Endometrial microvascular endothelial cells (primary cell): ENCODE measurements around the gene ARHGAP45. TPM values are rescaled to one million over a fixed set of nuclear protein-coding genes. Genes with fewer than 3 reads are reported as not detected.
"Not testable (repeated sequence)": the region's sequence is repeated elsewhere in the genome, so short reads cannot be mapped to it uniquely, and the experiment has no call there.

ENCODE experiments used
- in situ Hi-C: cut with HindIII; loops from 2 replicates; pipeline ENCODE4 v1.10.0; 2017; ENCODE audit warnings: low sequenced_read_pairs, low pct_unique_long_range_greater_than_20kb; ENCODE audit errors: inconsistent ontology term
- total RNA-seq: library from RNA; depleted of rRNA; stranded (reverse); fragments of >200 nt; gene quantifications from one replicate; pipeline ENCODE4 v1.2.3, GENCODE V29; 2015; ENCODE audit errors: inconsistent ontology term

ARHGAP45 gene
- 14.0 TPM for total RNA-seq

GRCh38 chr19:1066748-1067340 is at the start of gene ARHGAP45:
Gene ARHGAP45 (plus strand): TSS chr19:1067167. CDS start chr19:1067406, 239 bp downstream.
- in situ Hi-C loops = no loop called here

DNA sequence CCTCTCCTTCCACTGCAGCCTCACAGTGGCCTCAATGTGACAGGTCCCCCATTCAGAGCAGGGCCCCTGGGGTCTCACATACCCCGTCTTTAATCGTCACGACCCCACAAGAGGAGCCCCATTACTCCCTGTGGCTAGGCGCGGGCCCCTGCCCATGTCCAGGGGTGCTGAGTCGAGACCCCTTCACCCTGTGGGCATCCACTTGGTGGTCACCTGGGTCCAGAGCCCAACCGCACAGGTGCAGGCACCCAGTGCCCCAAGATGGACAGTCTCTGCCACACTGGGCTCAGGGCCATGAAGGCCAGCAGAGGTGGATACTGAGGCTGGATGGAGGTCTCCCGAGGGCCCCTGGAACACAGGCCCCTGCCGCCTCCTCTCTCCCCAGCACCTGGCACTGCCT is 49.1 kb upstream of the ARHGAP45 start:
- in situ Hi-C loops = no loop called here

DNA sequence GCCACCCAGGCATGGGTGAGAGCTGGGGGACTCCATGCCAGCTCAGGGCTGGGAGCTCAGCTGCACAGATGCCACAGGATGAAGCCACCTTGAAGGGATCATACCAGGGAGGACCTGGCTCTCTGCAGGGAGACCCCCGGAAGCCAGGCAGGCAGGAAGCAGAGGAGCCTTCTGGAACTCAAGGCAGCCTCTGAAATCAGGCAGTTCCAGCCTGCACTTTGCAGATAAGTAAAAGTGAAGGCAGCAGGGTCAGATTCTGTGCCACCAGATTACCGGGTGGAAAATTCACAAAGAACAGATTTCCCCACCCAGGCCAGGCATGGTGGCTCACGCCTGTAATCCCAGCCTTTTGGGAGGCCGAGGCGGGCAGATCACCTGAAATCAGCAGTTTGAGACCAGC is 48.6 kb upstream of the ARHGAP45 start:
- in situ Hi-C loops = no loop called here

GRCh38 chr19:1018932-1019615 is 47.9 kb upstream of the ARHGAP45 start:
- in situ Hi-C loops = no loop called here

DNA sequence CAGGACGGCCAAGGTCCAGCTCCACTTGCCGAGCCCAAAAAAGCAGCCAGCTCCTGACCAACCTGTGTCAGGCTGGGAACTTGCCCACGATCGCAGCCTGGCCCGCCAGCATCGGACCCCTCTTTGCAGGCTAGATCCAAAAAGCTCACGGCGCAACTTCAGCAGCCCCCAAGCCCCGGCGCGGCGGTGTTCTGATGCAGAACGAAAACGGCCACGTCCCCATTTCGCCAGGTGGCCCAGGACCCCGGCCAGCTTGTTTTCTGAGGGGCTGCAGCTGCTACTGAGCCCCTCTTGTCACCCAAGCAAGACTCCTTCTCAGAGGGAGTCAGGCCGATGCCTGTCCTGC is 47.4 kb upstream of the ARHGAP45 start:
- in situ Hi-C loops = no loop called here

- in situ Hi-C loops = no loop called here
Observed at GRCh38 chr19:1019980-1020867, 46.7 kb upstream of the ARHGAP45 start.

DNA sequence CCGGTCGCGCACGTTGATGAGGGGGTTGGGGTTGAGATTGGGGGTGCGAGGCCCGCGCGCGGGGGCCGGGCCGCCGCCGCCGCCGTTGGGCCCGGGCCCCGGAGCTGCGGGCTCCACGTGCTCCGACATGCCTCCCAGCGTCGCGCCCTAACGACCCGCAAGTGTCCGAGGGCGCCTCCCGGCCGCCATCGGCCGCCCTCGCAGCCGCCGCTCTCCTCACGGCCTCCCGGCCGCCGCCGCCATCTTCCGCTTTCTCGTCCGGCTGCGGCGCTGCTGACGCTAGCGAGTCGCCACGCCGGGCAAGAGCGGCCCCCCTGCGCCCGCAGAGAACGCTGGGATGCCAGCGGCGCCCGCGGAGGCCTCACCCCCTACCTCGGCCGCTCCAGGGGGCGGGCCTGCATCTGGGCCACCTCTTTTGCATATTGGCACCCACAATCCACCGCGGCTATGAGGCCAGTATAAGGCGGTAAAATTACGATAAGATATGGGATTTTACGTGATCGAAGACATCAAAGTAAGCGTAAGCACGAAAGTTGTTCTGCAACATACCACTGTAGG is 46.0 kb upstream of the ARHGAP45 start, which contains the start of gene TMEM259:
Gene TMEM259, minus strand, starts transcription at position 256 of the 558 bp plus-strand sequence. Its CDS starts 127 bp downstream, at position 129.
- in situ Hi-C loops = no loop called here

DNA sequence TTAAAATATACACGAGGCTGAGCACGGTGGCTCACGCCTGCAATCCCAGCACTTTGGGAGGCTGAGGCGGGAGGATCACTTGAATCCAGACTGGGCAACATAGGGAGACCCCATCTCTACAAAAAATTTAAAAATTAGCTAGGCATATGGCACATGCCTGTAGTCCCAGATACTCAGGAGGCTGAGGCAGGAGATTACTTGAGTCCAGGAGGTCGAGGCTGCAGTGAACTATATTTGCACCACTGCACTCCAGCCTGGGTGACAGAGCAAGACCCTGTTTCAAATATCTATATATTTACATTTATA is 43.1 kb upstream of the ARHGAP45 start:
- in situ Hi-C loops = not testable (repeated sequence)

DNA sequence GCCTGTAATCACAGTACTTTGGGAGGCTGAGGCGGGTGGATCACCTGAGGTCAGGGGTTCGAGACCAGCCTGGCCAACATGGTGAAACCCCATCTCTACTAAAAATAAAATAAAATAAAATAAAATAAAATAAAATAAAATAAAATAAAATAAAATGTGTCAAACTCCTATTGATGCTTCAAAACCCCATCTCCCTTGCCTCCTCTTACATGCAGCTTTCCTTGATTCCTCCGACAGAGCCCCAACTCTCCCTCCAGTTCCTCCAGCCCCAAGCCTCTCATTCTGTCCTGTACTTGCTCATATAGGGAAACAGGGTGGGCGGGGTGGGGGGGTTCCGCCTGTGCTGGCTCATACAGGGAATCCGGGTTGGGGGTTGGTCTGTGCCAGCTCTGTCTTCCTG is 41.9 kb upstream of the ARHGAP45 start:
- in situ Hi-C loops = not testable (repeated sequence)

DNA sequence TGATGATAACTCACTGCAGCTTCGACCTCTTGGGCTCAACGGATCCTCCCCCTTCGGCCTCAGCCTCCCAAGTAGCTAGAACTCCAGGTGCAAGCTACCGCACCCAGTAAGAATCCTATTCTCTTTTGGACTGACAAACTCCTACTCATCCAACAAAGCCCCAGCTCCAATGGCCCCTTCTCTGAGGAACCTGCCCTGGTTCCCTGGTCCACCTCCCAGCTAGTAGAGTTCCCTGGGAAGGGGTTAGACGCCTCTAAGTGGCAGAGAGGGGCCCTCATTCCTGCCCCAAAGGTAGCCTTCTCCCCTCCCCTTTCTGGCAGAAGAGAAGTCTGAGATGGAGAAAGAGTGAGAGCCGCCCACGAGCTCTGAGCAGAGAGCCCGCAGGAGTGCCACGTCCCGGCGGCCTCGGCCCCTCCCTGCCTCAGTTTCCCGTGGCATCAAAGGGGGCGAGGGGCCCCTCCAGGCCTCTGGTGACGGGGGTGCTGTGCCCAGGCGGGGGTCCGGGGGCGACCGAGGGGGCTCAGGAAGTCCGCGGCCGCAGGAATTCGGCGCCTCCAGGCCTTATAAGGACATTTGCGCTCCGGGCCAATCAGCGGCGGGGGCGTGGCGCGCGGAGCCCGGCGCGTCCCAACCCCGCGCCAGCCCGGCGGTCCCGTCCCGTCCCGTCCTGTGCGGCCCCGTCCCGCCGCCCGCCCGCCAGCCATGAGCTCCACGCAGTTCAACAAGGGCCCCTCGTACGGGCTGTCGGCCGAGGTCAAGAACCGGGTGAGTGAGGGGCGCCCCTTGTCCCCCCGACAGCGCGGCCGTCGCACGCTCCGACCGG is 40.8 kb upstream of the ARHGAP45 start, which contains the start of gene CNN2:
Gene CNN2, plus strand, starts transcription at position 649 of the 823 bp plus-strand sequence. Its CDS starts 54 bp downstream, at position 703.
- in situ Hi-C loops = no loop called here

DNA sequence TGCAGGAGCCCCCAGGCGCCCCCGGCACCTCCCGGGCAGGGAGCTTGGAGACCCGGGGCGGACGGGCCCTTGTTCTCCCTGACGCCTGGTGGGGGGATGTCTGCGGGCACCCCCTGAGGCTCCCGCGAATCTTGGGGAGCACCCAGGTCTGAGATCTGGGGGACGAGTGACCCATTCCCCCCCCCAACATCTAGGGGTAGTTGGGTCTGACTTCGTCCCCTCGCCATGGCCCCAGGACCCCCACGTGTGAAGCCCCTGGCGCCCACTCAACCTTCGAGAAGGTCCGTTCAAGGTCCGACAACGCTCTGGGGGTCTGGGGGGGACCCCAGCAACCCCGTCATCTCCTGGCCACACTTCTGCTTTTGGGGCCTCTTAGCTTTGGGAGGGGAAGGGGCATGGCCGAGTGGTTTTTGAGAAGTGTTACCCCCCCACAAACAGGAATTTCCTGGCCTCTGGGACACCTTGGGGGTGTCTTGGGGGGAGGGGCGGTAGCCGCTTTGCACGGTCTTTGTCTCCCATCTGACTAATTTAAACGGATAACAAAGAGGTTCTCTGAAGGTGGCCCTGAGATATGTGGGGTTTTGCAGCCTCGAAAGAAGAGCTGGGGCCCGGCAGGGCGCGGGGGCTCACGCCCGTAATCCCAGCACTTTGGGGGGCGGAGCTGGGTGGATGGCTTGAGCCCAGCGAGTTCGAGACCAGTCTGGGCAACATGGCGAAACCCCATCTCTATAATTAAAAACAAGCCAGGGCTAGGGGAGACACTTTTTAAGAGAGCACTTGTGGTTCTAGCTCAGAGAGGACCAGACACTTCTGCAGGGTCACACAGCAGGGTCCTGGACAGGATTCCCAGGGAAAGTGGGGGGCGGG is 40.0 kb upstream of the ARHGAP45 start:
- in situ Hi-C loops = no loop called here

GRCh38 chr19:1027650-1028061 is 39.3 kb upstream of the ARHGAP45 start:
- in situ Hi-C loops = no loop called here

GRCh38 chr19:1028062-1028926 is 38.7 kb upstream of the ARHGAP45 start:
- in situ Hi-C loops = no loop called here

GRCh38 chr19:1032264-1032867 is 34.6 kb upstream of the ARHGAP45 start:
- in situ Hi-C loops = no loop called here

GRCh38 chr19:1035998-1036621 is 30.9 kb upstream of the ARHGAP45 start:
- in situ Hi-C loops = no loop called here

- in situ Hi-C loops = no loop called here
Observed at GRCh38 chr19:1037621-1038064, 29.3 kb upstream of the ARHGAP45 start.
